GM15510 (cell line): ENCODE measurements around the gene DSN1.

Source experiments
- POLR2A ChIP-seq: IDR thresholded peaks from 3 replicates; pipeline ENCODE4 v1.6.1; 2011; ENCODE audit warnings: borderline replicate concordance; ENCODE audit not compliant: insufficient read length; ENCODE audit errors: extremely low read depth

The DSN1 gene

GRCh38 chr20:36805396-36805795 is 31.8 kb upstream of the DSN1 start:
- no peak for TF ChIP-seq POLR2A

- no peak for TF ChIP-seq POLR2A
Measured at GRCh38 chr20:36804425-36804824, 30.9 kb upstream of the DSN1 start.

DNA sequence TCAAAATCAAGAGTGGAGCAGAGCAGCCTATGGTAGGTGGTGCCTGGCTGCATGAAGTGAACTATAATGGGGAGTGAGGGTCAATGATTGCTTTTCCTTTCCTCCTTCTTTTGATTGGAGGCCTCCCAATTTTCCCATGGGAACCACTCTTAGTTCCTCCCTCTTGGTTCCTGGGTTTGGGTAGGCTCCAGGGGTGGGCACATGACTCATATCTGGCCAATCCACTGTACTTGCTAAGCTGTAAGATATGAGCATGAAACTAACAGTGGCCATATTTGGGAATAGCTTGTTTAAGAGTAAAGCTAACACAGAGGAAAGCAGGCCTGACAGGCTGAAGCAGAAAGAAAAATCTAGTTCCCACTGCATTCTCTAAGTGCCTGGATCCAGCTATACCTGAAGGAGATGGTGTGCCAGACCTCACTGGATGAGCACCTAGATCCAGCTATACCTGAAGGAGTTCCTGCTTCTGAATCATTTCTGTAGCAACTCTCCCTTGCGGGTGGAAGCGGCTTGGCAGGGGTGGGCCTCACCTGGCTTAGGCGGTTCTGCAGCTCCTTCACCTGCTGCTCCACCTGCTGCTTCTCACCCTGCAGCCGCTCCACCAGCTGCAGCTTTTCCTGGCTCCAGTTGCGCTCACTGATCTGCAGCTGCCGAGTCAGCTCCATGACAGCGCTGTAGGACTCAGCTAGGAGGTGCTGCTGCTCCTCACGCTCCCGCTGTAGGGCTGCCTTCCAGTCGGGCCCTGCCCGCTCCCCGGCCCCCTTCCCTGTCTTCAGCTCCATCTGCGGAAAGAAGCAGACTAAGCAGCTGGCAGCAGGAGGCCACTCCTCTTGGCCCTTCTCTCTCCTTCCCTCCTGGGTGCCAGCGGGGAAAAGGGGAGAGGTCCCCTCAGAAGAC is 29.0 kb upstream of the DSN1 start:
- TF ChIP-seq POLR2A: no peak

DNA sequence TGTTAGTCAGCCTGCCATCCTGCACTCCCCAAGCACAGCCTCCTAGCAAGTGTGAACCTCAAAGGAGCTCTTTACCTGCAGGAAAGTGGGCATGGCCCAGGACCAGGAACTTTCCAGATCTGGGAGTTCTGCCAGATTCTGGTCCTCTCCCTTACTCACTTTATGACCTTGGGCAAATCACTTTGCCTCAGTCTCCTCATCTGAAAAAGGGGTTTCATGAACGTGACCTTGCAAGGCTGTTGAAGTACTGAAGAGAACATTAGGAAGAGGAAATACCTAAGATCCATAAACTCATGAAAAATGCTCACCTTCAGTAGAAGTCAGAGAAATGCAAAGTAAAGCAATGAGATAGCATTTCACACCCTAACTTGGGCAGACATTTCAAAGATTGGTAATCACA is 26.8 kb upstream of the DSN1 start:
- no peak for TF ChIP-seq POLR2A

GRCh38 chr20:36796875-36797274 is 23.3 kb upstream of the DSN1 start:
- TF ChIP-seq POLR2A: no peak

DNA sequence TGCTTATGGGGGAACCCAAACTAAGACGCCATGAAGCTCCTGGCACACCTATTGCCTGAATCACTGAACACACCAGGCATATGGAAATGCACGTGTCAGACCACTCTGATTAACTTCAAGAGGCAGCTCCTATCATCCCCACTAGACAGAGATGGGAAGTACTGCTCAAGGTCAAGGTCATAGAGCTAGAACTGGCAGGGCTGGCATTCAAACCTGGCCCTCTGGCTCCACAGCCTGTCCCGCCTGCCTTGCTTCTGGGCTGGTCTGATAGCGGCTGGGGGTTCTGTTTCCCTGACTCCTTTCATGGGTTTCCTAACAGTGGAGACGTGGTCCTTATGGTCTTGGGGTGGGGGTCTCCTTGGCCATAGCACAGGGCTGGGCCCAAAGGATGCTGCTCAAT is 22.6 kb upstream of the DSN1 start:
- no peak for TF ChIP-seq POLR2A

- no peak for TF ChIP-seq POLR2A
Measured at GRCh38 chr20:36795691-36796090, 22.1 kb upstream of the DSN1 start.

DNA sequence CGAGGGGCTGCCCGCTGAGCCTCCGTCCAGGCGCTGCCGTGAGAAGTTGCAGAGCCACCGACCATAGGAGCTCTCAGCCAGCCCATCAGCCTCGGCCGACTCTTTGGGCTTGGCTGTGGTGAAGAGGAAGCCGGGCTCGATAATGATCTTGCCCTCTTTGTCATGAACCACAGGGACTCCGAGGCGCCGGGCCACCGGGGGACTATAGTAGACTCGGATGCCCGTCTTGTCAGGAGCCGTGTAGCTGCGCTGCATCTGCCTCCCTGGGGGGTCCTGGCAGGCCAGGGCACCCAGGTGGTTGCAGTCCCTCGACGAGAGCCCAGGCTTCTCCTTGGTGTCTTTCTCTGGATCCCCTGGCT is 20.5 kb upstream of the DSN1 start:
- TF ChIP-seq POLR2A: no peak

- no peak for TF ChIP-seq POLR2A
Measured at GRCh38 chr20:36793294-36794115, 19.9 kb upstream of the DSN1 start.

GRCh38 chr20:36792422-36792821 is 18.9 kb upstream of the DSN1 start:
- TF ChIP-seq POLR2A: no peak

- TF ChIP-seq POLR2A: no peak
Measured at GRCh38 chr20:36791862-36792261, 18.3 kb upstream of the DSN1 start.

DNA sequence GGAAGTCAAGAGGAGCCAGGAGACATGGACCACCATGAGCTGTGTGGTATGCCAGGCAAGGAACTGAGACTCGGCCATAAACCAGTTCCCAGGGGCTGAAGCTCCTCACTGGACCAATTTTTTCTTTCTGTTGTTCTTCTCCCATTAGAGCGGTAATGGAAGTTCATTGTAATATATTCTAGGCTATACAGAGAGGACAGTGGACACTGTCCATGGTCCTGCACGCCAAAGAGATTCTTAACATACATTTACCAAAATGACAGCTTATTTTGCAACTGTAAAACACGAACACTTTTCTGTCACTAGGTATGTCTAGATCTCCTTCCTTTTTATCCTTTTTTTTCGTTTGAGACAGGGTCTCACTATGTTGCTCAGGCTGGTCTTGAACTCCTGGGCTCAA is 13.1 kb upstream of the DSN1 start:
- no peak for TF ChIP-seq POLR2A

DNA sequence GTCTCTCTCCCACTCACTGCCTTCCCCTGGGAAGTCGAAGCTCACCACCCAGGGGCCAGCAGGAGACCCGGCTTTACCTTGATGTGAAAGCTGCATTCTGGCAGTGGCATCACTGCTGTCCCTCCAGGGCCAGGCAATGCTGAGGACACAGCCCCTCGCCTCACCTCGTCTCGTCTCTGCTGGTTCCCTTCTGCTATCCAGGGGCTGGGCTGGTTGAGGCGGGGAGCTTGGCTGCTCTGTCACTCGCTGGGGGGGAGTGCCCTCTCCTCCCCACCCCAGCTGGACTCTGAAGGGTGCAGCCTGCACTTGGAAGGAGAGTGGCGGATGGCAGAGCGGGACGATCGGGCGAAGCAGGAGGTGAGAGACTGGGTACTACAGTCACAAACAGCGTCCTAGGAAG is 12.7 kb upstream of the DSN1 start:
- no peak for TF ChIP-seq POLR2A

DNA sequence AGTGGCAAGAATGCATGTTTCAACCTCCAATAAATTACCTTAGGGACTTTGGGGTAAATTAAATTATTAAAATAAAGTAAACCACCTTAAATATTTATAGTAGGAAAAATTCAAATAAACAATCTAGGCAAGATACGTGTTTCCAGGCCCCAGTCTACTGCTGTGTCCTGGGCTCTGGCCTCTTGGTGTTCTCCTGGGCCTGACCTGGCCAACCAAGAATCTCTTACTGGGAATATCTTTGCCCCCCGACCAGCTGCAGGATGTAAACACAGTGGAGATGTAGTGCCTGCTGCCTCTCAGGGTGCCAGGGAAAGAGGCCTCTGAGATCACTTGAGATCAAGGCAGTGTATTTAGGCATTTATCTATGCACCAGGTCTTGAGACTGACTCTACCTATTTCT is 11.7 kb upstream of the DSN1 start:
- TF ChIP-seq POLR2A: no peak

GRCh38 chr20:36784900-36785299 is 11.3 kb upstream of the DSN1 start:
- no peak for TF ChIP-seq POLR2A

DNA sequence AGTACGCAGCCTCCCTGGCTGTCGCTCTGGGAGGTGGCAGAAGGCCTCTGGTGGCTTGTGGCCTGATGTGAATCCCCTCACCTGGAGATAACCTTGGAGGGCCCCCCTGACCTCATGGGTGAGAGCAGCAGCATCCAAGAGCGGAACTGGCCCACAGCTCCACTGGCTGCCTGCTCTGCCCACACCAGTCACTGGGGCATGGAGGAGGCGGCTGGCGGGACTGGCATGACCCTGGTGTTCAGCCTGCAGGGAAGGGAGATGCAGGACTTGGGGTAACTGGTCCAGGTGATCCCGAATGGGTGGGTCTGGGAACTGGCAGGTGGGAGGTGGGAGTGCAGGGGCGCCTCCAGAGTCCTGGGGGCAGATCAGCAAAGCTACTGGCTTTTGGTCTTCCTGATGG is 10.6 kb upstream of the DSN1 start:
- TF ChIP-seq POLR2A: no peak

GRCh38 chr20:36779656-36780025 is 6.1 kb upstream of the DSN1 start:
- TF ChIP-seq POLR2A: no peak
